Neuron (in vitro differentiated cells): ENCODE results near the gene LPCAT2.
"Not testable (repeated sequence)": the region's sequence is repeated elsewhere in the genome, so short reads cannot be mapped to it uniquely, and the experiment has no call there.

Experiments used
- H2AFZ ChIP-seq: one replicate; pipeline ENCODE4 v1.6.1; 2013; ENCODE audit warnings: low read depth, mild to moderate bottlenecking, inconsistent platforms, low read length, moderate library complexity
- H3K27me3 ChIP-seq: one replicate; pipeline ENCODE4 v1.6.1; 2013; ENCODE audit warnings: low read length; ENCODE audit not compliant: insufficient read depth
- H3K36me3 ChIP-seq: one replicate; pipeline ENCODE4 v1.6.1; 2013; ENCODE audit warnings: low read length; ENCODE audit not compliant: insufficient read depth
- H3K4me1 ChIP-seq: one replicate; pipeline ENCODE4 v1.6.1; 2013; ENCODE audit warnings: low read length; ENCODE audit not compliant: insufficient read depth
- H3K4me3 ChIP-seq: 2 replicates; pipeline ENCODE4 v1.5.1; 2013; ENCODE audit warnings: mild to moderate bottlenecking, low read length, moderate library complexity
- H3K9me3 ChIP-seq: one replicate; pipeline ENCODE4 v1.6.1; 2013; ENCODE audit warnings: low read length

The LPCAT2 gene

DNA sequence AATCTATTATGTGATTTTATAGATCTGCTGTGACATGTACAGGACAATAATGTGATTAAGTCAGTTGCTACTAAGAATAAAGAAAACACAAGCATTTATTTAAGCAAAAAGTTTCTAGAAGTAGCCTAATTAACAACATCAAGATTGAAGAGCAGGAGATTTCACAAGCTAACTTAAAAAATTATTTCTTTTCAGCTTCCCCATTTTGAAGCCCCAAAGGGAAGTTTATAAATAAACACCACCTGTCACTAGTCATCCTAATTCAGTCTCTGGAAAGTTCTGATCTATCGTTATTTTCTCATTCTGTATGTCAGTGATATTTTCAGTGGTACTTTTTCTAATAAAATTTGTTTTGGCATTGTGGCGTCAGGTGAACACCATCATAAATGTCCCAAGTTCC, 65.9 kb downstream of the LPCAT2 start:
- Histone ChIP-seq H2AFZ (no peak overlapping the region), H3K4me1 (no peaks in the 10 kb centered on the region), H3K4me3 (no peak overlapping the region), H3K27me3 (no peaks in the 10 kb centered on the region), H3K36me3 (no peaks in the 10 kb centered on the region), H3K9me3 (no peaks in the 10 kb centered on the region)

DNA sequence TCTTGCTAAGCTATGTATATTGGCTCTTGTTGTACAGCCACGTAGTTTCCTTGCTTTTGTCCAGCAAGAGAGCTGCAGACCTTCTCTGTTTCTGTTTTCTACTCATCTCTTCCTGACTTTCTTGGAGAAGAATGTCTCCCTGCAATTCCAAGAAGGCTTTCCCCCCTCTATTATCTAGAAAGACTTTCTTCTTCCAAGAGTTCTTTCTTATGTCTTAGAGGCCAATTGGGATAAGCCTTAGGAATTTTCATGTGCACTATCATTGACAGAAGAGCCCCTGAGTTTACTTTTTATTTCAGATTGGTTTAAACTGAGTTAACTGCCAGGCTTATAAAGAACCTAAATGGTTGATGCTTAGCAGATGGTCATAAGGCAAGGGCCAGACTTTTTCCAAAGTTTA, 66.6 kb downstream of the LPCAT2 start:
- H3K27me3 ChIP-seq: no peaks in the 10 kb centered on the region
- no peaks in the 10 kb centered on the region for H3K36me3 ChIP-seq
- no peak overlapping the region for H3K4me3 ChIP-seq
- no peaks in the 10 kb centered on the region for H3K4me1 ChIP-seq
- no peak overlapping the region for H2AFZ ChIP-seq
- no peaks in the 10 kb centered on the region for H3K9me3 ChIP-seq

DNA sequence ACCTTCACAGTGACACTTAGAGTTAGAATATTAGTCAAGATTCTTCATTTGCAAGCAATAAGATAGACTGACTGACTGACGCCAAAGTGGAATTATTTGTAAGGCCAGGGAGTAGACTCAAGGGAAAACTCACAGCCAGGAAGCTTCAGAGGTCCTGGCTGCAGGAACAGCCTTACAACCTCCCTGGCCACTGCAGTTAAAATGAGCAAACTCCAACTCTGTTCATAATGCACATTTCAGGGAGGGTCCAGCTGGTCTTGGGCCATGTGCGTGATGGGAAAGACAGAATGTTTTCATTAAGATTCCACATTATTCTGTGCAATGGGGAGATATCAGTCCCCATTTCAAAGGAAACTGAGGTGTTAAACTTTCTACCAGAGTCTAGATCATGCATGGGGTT, 67.5 kb downstream of the LPCAT2 start:
- Histone ChIP-seq H3K4me3 (no peak overlapping the region), H3K36me3 (no peaks in the 10 kb centered on the region), H3K9me3 (no peaks in the 10 kb centered on the region), H3K4me1 (no peaks in the 10 kb centered on the region), H2AFZ (no peak overlapping the region), H3K27me3 (no peaks in the 10 kb centered on the region)

- no peaks in the 10 kb centered on the region for H3K9me3 ChIP-seq
- no peaks in the 10 kb centered on the region for H3K4me1 ChIP-seq
- no peak overlapping the region for H3K4me3 ChIP-seq
- H2AFZ ChIP-seq: no peak overlapping the region
- H3K36me3 ChIP-seq: no peaks in the 10 kb centered on the region
- no peaks in the 10 kb centered on the region for H3K27me3 ChIP-seq
Observed at GRCh38 chr16:55577887-55578286, 69.0 kb downstream of the LPCAT2 start.

DNA sequence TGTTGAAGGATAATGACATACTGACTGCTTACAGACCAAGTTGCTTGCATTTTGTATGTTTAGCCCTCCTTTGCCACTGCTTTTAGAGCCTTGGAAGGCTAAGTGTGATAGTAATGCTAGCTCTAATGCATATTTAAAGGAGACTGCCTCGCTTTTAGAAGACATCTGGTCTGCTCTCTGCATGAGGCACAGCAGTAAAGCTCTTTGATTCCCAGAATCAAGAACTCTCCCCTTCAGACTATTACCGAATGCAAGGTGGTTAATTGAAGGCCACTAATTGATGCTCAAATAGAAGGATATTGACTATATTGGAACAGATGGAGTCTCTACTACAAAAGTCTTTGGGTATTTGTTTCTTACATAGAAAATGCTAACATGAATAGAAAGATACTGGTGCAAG, 76.8 kb downstream of the LPCAT2 start:
- no peak overlapping the region for H3K4me3 ChIP-seq

DNA sequence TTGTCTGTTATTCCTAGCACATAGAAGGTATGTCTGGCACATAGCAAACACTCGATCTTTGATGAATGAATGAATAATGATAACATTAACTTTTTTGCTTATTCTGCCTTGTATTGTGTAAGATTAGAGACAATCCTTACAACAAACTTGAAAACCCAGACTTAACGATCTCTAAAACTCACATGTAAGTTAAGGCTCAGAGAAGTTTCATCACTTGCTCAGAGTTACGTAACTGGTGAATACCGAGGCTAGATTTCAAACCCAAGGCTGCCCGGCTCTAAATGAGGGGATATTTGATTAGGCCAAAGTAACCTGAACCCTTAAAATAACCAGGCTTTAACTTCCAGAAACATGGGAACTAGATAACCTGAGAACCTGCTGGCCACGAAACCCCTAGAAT, 79.9 kb downstream of the LPCAT2 start:
- H3K4me1 ChIP-seq: no peaks in the 10 kb centered on the region
- no peaks in the 10 kb centered on the region for H3K27me3 ChIP-seq
- no peaks in the 10 kb centered on the region for H3K36me3 ChIP-seq
- H3K4me3 ChIP-seq: no peak overlapping the region
- no peaks in the 10 kb centered on the region for H3K9me3 ChIP-seq
- H2AFZ ChIP-seq: no peak overlapping the region

More for the DNA sequence above, 76.8 kb downstream of the LPCAT2 start:
- Histone ChIP-seq H2AFZ (no peak overlapping the region), H3K4me1 (no peaks in the 10 kb centered on the region), H3K9me3 (no peaks in the 10 kb centered on the region), H3K36me3 (no peaks in the 10 kb centered on the region), H3K27me3 (no peaks in the 10 kb centered on the region)

GRCh38 chr16:55592306-55592705, 83.4 kb downstream of the LPCAT2 start:
- Histone ChIP-seq H3K4me1 (no peaks in the 10 kb centered on the region), H2AFZ (no peak overlapping the region), H3K36me3 (no peaks in the 10 kb centered on the region), H3K9me3 (no peaks in the 10 kb centered on the region), H3K4me3 (no peak overlapping the region), H3K27me3 (no peaks in the 10 kb centered on the region)

DNA sequence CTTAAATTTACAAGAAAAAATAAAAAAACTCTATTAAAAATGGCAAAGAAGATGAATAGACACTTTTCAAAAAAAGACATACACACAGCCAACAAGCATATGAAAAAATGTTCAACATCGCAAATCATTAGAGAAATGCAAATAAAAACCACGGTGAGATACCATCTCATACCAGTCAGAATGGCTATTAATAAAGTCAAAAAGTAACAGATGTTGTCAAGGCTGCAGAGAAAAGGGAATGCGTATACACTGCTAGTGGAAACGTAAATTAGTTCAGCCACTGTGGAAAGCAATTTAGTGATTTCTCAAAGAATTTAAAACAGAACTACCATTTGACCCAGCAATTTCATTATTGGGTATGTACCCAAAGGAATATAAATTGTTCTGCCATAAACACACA, 89.1 kb downstream of the LPCAT2 start:
- H3K9me3 ChIP-seq: no peaks in the 10 kb centered on the region
- no peaks in the 10 kb centered on the region for H3K4me1 ChIP-seq
- no peak overlapping the region for H2AFZ ChIP-seq
- H3K27me3 ChIP-seq: no peaks in the 10 kb centered on the region
- no peaks in the 10 kb centered on the region for H3K36me3 ChIP-seq
- H3K4me3 ChIP-seq: no peak overlapping the region

- Histone ChIP-seq H3K36me3 (no peaks in the 10 kb centered on the region), H3K4me1 (no peaks in the 10 kb centered on the region), H3K4me3 (no peak overlapping the region), H2AFZ (no peak overlapping the region), H3K9me3 (peaks cover 3% of the 10 kb centered on the region), H3K27me3 (no peaks in the 10 kb centered on the region)
Observed at GRCh38 chr16:55605754-55606336, 97.0 kb downstream of the LPCAT2 start.

GRCh38 chr16:55613613-55614335, 104.9 kb downstream of the LPCAT2 start:
- Histone ChIP-seq H3K36me3 (no peaks in the 10 kb centered on the region), H2AFZ (no peak overlapping the region), H3K9me3 (peaks cover 3% of the 10 kb centered on the region), H3K27me3 (no peaks in the 10 kb centered on the region), H3K4me3 (no peak overlapping the region), H3K4me1 (no peaks in the 10 kb centered on the region)

- H2AFZ ChIP-seq: no peak overlapping the region
- no peaks in the 10 kb centered on the region for H3K9me3 ChIP-seq
- H3K4me1 ChIP-seq: no peaks in the 10 kb centered on the region
- H3K36me3 ChIP-seq: no peaks in the 10 kb centered on the region
- H3K27me3 ChIP-seq: no peaks in the 10 kb centered on the region
- H3K4me3 ChIP-seq: no peak overlapping the region
Observed at GRCh38 chr16:55615071-55615470, 106.2 kb downstream of the LPCAT2 start.

DNA sequence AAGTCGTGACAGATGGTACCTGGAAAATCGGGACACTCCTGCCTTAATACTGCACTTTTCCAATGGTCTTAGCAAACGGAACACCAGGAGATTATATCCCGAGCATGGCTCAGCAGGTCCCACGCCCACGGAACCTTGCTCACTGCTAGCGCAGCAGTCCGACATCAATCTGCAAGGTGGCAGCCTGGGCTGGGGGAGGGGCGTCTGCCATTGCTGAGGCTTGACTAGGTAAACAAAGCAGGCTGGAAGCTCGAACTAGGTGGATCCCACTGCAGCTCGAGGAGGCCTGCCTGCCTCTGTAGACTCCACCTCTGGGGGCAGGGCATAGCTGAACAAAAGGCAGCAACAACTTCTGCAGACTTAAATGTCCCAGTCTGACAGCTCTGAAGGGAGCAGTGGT, 106.8 kb downstream of the LPCAT2 start:
- H3K27me3 ChIP-seq, H3K4me1 ChIP-seq, H3K9me3 ChIP-seq, H2AFZ ChIP-seq, H3K4me3 ChIP-seq, H3K36me3 ChIP-seq: not testable (repeated sequence)

GRCh38 chr16:55621771-55622170, 112.9 kb downstream of the LPCAT2 start:
- Histone ChIP-seq H2AFZ (no peak overlapping the region), H3K9me3 (no peaks in the 10 kb centered on the region), H3K36me3 (no peaks in the 10 kb centered on the region), H3K27me3 (no peaks in the 10 kb centered on the region), H3K4me3 (no peak overlapping the region), H3K4me1 (no peaks in the 10 kb centered on the region)

DNA sequence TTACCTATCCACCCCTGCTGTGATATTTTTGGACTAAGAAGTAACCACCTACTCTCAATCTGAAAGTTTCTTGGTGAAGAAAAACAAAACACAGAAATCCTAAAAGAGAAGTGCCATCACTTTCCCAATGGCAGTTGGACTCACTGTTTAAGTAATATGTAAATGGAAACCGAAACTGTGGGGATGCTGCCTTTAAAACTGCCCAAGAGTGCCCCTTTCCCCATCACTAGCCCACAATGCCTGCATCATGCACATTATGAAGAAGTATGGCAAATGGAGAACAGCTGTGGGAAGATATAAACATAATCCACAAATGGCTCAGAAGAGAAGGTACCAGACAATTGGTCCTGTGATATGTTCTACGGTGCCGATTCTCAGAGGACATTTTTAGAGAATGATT, 113.4 kb downstream of the LPCAT2 start:
- Histone ChIP-seq H3K4me3 (no peak overlapping the region), H3K36me3 (no peaks in the 10 kb centered on the region), H2AFZ (no peak overlapping the region), H3K27me3 (no peaks in the 10 kb centered on the region), H3K4me1 (no peaks in the 10 kb centered on the region), H3K9me3 (no peaks in the 10 kb centered on the region)
